KMS-11 (cell line): ENCODE measurements around the gene AGBL4.

ENCODE experiments used
- H2AFZ ChIP-seq: fragments of 200-600 bp; sonication (generic); 2 replicates; pipeline ENCODE4 v1.6.1; 2016; ENCODE audit warnings: antibody characterized with exemption, mixed run types, low read depth
- H3K27ac ChIP-seq: fragments of 200-600 bp; sonication (generic); 2 replicates; pipeline ENCODE4 v1.6.1; 2016; ENCODE audit warnings: mild to moderate bottlenecking, mixed run types
- H3K27me3 ChIP-seq: fragments of 200-600 bp; sonication (generic); 2 replicates; pipeline ENCODE4 v1.6.1; 2017; ENCODE audit warnings: mild to moderate bottlenecking, low read depth, mixed run types, moderate library complexity; ENCODE audit not compliant: insufficient read depth
- H3K36me3 ChIP-seq: fragments of 200-600 bp; sonication (generic); 2 replicates; pipeline ENCODE4 v1.6.1; 2017; ENCODE audit warnings: mild to moderate bottlenecking, mixed run types; ENCODE audit not compliant: insufficient read depth
- H3K4me1 ChIP-seq: fragments of 200-600 bp; sonication (generic); 2 replicates; pipeline ENCODE4 v1.6.1; 2016; ENCODE audit warnings: mild to moderate bottlenecking, low read depth, mixed run types; ENCODE audit not compliant: poor library complexity, severe bottlenecking
- H3K4me2 ChIP-seq: fragments of 200-600 bp; sonication (generic); 2 replicates; pipeline ENCODE4 v1.7.0; 2016; ENCODE audit warnings: mild to moderate bottlenecking, mixed run types
- H3K4me3 ChIP-seq: fragments of 200-600 bp; sonication (generic); IDR thresholded peaks from 2 replicates; pipeline ENCODE4 v1.6.1; 2017; ENCODE audit warnings: low read depth, low read length, mixed read lengths; ENCODE audit not compliant: insufficient read depth
- H3K79me2 ChIP-seq: fragments of 200-600 bp; sonication (generic); 2 replicates; pipeline ENCODE4 v1.6.1; 2016; ENCODE audit warnings: low read depth, mixed run types; ENCODE audit not compliant: insufficient read depth
- H3K9ac ChIP-seq: fragments of 200-600 bp; sonication (generic); 2 replicates; pipeline ENCODE4 v1.6.1; 2016; ENCODE audit warnings: mild to moderate bottlenecking, mixed run types
- H4K20me1 ChIP-seq: fragments of 200-600 bp; sonication (generic); 2 replicates; pipeline ENCODE4 v1.6.1; 2016; ENCODE audit warnings: mild to moderate bottlenecking, mixed run types; ENCODE audit not compliant: insufficient read depth
- CTCF ChIP-seq: fragments of 200-600 bp; sonication (generic); conservative IDR thresholded peaks from 2 replicates; pipeline ENCODE4 v1.6.1; 2017; ENCODE audit warnings: low read depth, mild to moderate bottlenecking, antibody characterized with exemption, low read length, moderate library complexity, mixed read lengths

Gene AGBL4

GRCh38 chr1:48777219-48777895 lies 1246.4 kb downstream of the AGBL4 start:
- no peak for TF ChIP-seq CTCF
- no peak overlapping the region for H3K4me3 ChIP-seq
- no peaks in the 10 kb centered on the region for H3K79me2 ChIP-seq
- H3K4me2 ChIP-seq = no peak overlapping the region
- H3K9ac ChIP-seq = no peak overlapping the region
- H2AFZ ChIP-seq = no peak overlapping the region
- H3K27ac ChIP-seq = no peak overlapping the region
- no peaks in the 10 kb centered on the region for H3K4me1 ChIP-seq
- H3K36me3 ChIP-seq = no peaks in the 10 kb centered on the region
- H3K27me3 ChIP-seq = no peaks in the 10 kb centered on the region
- no peaks in the 10 kb centered on the region for H4K20me1 ChIP-seq

GRCh38 chr1:48776393-48777218 lies 1247.1 kb downstream of the AGBL4 start, which contains the start of gene BEND5:
BEND5 (minus strand) TSS chr1:48776891; CDS start chr1:48776831, 60 bp downstream.
- Histone ChIP-seq H3K27me3 (no peaks in the 10 kb centered on the region), H3K79me2 (no peaks in the 10 kb centered on the region), H3K36me3 (no peaks in the 10 kb centered on the region), H3K27ac (no peak within 1 kb of the TSS), H2AFZ (no peak within 1 kb of the TSS), H3K4me1 (no peaks in the 10 kb centered on the region), H3K4me2 (no peak within 1 kb of the TSS), H4K20me1 (no peaks in the 10 kb centered on the region), H3K9ac (no peak within 1 kb of the TSS), H3K4me3 (no peak within 1 kb of the TSS)
- TF ChIP-seq CTCF = no peak

GRCh38 chr1:48775831-48776392 lies 1247.8 kb downstream of the AGBL4 start:
- Histone ChIP-seq H3K27me3 (no peaks in the 10 kb centered on the region), H3K4me2 (no peak overlapping the region), H3K9ac (no peak overlapping the region), H2AFZ (no peak overlapping the region), H4K20me1 (no peaks in the 10 kb centered on the region), H3K4me1 (no peaks in the 10 kb centered on the region), H3K79me2 (no peaks in the 10 kb centered on the region), H3K36me3 (no peaks in the 10 kb centered on the region), H3K4me3 (no peak overlapping the region), H3K27ac (no peak overlapping the region)
- no peak for TF ChIP-seq CTCF

DNA sequence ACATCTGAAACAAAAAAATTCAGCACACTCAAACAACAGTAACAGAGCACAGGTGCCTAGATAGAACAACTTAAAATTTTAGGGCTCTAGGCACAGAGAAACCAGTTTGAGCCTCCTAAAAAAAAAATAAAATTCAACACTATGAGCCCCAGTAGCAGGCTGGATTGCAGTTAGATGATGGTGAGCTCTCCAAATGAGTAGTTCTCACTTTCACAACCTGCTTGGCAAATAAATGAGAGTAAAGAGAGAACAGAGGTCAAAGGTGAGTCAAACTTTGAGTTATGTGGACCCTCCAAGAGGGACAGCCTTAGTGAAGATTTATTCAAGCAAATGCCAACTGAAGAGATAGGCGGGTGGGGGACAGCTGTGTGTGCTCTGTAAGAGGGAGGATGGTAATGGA lies 1250.6 kb downstream of the AGBL4 start:
- Histone ChIP-seq H3K79me2 (no peaks in the 10 kb centered on the region), H3K9ac (no peak overlapping the region), H4K20me1 (no peaks in the 10 kb centered on the region), H3K4me1 (no peaks in the 10 kb centered on the region), H3K27ac (no peak overlapping the region), H3K27me3 (no peaks in the 10 kb centered on the region), H3K4me3 (no peak overlapping the region), H3K4me2 (no peak overlapping the region), H2AFZ (no peak overlapping the region), H3K36me3 (no peaks in the 10 kb centered on the region)
- TF ChIP-seq CTCF = no peak
